ENCODE measurements around the gene CD1D.
"Not testable (repeated sequence)": the region's sequence is repeated elsewhere in the genome, so short reads cannot be mapped to it uniquely, and the experiment has no call there.

- not testable (repeated sequence) for TF ChIP-seq POLR2AphosphoS5 (IDR thresholded peaks at IDR 0.05; ENCODE audit: low read depth, low read length); FOXJ3 (CRISPR knock-in tag; IDR thresholded peaks at IDR 0.05); TAF1 (IDR thresholded peaks at IDR 0.05; ENCODE audit: borderline replicate concordance, low read depth, low read length); RAD21 (IDR thresholded peaks at IDR 0.05; ENCODE audit: low read length); CTCF (IDR thresholded peaks at IDR 0.05); RXRA (IDR thresholded peaks at IDR 0.05; ENCODE audit: borderline replicate concordance, low read depth); USF1 (IDR thresholded peaks at IDR 0.05; ENCODE audit: borderline replicate concordance, low read depth); GATA2 (CRISPR knock-in tag; IDR thresholded peaks at IDR 0.05)
- TF ChIP-seq, protein P1, sequence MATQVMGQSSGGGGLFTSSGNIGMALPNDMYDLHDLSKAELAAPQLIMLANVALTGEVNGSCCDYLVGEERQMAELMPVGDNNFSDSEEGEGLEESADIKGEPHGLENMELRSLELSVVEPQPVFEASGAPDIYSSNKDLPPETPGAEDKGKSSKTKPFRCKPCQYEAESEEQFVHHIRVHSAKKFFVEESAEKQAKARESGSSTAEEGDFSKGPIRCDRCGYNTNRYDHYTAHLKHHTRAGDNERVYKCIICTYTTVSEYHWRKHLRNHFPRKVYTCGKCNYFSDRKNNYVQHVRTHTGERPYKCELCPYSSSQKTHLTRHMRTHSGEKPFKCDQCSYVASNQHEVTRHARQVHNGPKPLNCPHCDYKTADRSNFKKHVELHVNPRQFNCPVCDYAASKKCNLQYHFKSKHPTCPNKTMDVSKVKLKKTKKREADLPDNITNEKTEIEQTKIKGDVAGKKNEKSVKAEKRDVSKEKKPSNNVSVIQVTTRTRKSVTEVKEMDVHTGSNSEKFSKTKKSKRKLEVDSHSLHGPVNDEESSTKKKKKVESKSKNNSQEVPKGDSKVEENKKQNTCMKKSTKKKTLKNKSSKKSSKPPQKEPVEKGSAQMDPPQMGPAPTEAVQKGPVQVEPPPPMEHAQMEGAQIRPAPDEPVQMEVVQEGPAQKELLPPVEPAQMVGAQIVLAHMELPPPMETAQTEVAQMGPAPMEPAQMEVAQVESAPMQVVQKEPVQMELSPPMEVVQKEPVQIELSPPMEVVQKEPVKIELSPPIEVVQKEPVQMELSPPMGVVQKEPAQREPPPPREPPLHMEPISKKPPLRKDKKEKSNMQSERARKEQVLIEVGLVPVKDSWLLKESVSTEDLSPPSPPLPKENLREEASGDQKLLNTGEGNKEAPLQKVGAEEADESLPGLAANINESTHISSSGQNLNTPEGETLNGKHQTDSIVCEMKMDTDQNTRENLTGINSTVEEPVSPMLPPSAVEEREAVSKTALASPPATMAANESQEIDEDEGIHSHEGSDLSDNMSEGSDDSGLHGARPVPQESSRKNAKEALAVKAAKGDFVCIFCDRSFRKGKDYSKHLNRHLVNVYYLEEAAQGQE (IDR thresholded peaks at IDR 0.05; ENCODE audit: low read depth, low read length) = not testable (repeated sequence)
- TF ChIP-seq, protein P2, sequence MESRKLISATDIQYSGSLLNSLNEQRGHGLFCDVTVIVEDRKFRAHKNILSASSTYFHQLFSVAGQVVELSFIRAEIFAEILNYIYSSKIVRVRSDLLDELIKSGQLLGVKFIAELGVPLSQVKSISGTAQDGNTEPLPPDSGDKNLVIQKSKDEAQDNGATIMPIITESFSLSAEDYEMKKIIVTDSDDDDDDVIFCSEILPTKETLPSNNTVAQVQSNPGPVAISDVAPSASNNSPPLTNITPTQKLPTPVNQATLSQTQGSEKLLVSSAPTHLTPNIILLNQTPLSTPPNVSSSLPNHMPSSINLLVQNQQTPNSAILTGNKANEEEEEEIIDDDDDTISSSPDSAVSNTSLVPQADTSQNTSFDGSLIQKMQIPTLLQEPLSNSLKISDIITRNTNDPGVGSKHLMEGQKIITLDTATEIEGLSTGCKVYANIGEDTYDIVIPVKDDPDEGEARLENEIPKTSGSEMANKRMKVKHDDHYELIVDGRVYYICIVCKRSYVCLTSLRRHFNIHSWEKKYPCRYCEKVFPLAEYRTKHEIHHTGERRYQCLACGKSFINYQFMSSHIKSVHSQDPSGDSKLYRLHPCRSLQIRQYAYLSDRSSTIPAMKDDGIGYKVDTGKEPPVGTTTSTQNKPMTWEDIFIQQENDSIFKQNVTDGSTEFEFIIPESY (IDR thresholded peaks at IDR 0.05; ENCODE audit: borderline replicate concordance, low read depth) = not testable (repeated sequence)
Measured at GRCh38 chr1:158176849-158177699, 3.6 kb upstream of the CD1D start.

Data from SK-N-SH (cell line).